Neutrophil (primary cell): ENCODE measurements around the gene ANKMY1.

Experiments used
- H3K27ac ChIP-seq: fragments of 200-600 bp; sonication (generic); 2 replicates; pipeline ENCODE4 v1.5.1; 2016; ENCODE audit warnings: mild to moderate bottlenecking, moderate library complexity
- H3K27me3 ChIP-seq: fragments of 200-600 bp; sonication (generic); 2 replicates; pipeline ENCODE4 v1.6.0; 2016; ENCODE audit warnings: mild to moderate bottlenecking
- H3K36me3 ChIP-seq: fragments of 200-600 bp; sonication (generic); 2 replicates; pipeline ENCODE4 v1.5.1; 2017
- H3K4me1 ChIP-seq, 2 experiments: fragments of 200-600 bp in 1 of 2; sonication (generic) in 1 of 2; 1 replicate in 1 of 2; 2 replicates in 1 of 2; pipeline versions ENCODE4 v1.5.1 to v1.6.1; 2013 to 2016; ENCODE audit warnings: low read depth in 1 of 2, low read length in 1 of 2, mild to moderate bottlenecking in 1 of 2, moderate library complexity in 1 of 2; ENCODE audit not compliant: control insufficient read depth in 1 of 2, insufficient read depth in 1 of 2
- H3K4me3 ChIP-seq, 2 experiments: fragments of 200-600 bp in 1 of 2; sonication (generic) in 1 of 2; 1 replicate in 1 of 2; 2 replicates in 1 of 2; pipeline ENCODE4 v1.5.1; 2013 to 2016; ENCODE audit warnings: low read depth in 1 of 2, low read length in 1 of 2, mild to moderate bottlenecking in 1 of 2, moderate library complexity in 1 of 2
- H3K9me3 ChIP-seq: fragments of 200-600 bp; sonication (generic); 2 replicates; pipeline ENCODE4 v1.5.1; 2016
- TF ChIP-seq, protein P1 (sequence below): fragments of 200-600 bp; sonication (generic); IDR thresholded peaks from 2 replicates; pipeline ENCODE4 v1.5.1; 2016; ENCODE audit warnings: antibody characterized with exemption

Gene ANKMY1

GRCh38 chr2:240593026-240593702, 35.4 kb upstream of the ANKMY1 start:
- peaks cover 85% of the 10 kb centered on the region for H3K36me3 ChIP-seq
- no peaks in the 10 kb centered on the region for H3K9me3 ChIP-seq
- H3K4me1 ChIP-seq, result peaks cover 2 to 3% of the 10 kb centered on the region in 2 experiments
- H3K27me3 ChIP-seq, result no peaks in the 10 kb centered on the region
- H3K4me3 ChIP-seq, result no peak overlapping the region
- TF ChIP-seq, protein P1, sequence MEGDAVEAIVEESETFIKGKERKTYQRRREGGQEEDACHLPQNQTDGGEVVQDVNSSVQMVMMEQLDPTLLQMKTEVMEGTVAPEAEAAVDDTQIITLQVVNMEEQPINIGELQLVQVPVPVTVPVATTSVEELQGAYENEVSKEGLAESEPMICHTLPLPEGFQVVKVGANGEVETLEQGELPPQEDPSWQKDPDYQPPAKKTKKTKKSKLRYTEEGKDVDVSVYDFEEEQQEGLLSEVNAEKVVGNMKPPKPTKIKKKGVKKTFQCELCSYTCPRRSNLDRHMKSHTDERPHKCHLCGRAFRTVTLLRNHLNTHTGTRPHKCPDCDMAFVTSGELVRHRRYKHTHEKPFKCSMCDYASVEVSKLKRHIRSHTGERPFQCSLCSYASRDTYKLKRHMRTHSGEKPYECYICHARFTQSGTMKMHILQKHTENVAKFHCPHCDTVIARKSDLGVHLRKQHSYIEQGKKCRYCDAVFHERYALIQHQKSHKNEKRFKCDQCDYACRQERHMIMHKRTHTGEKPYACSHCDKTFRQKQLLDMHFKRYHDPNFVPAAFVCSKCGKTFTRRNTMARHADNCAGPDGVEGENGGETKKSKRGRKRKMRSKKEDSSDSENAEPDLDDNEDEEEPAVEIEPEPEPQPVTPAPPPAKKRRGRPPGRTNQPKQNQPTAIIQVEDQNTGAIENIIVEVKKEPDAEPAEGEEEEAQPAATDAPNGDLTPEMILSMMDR, result no peak
- no peak overlapping the region for H3K27ac ChIP-seq

GRCh38 chr2:240591784-240592183, 34.0 kb upstream of the ANKMY1 start:
- Histone ChIP-seq H3K4me1 (peaks cover 16% of the 10 kb centered on the region in 2 experiments), H3K36me3 (peaks cover 71% of the 10 kb centered on the region), H3K4me3 (no peak overlapping the region), H3K27me3 (no peaks in the 10 kb centered on the region), H3K27ac (no peak overlapping the region), H3K9me3 (no peaks in the 10 kb centered on the region)
- TF ChIP-seq, protein P1, result no peak

DNA sequence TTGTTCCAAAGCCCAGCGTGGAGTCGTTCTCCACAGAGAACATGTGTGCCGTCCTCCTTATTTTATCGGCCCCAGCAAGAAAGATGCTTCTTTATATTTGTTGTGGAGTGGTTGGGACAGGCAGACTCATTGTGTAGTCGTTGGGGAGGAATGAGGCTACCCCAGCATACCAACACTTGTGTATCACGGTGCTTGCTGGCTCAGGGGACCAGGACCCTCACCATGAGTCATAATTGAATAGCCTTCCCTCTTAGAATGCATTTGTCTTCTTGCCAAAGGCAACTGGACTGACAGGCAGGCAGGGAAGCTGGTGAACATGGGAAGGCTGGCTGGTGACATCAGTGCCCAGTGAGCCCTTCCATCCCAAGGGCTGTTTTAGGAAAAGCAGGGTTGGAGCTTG, 33.4 kb upstream of the ANKMY1 start:
- Histone ChIP-seq H3K4me1 (peaks cover 16% of the 10 kb centered on the region in 2 experiments), H3K27me3 (no peaks in the 10 kb centered on the region), H3K4me3 (no peak overlapping the region), H3K36me3 (peaks cover 66% of the 10 kb centered on the region), H3K9me3 (no peaks in the 10 kb centered on the region), H3K27ac (no peak overlapping the region)
- TF ChIP-seq, protein P1, result no peak

DNA sequence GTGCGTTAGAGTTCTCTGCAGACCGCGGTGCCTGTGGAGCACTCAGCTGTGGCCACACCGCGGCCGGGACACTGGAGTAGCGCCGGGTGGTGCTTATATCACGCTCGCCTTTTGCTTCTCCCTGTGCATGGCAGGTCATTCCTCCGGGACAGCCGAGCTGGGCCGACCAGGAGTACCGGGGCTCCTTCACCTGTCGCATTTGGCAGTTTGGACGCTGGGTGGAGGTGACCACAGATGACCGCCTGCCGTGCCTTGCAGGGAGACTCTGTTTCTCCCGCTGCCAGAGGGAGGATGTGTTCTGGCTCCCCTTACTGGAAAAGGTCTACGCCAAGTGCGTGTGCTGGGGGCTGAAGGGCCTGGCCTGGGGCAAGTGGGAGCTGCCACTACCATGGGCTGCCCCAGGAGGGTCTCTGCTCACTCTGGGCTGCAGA, 32.9 kb upstream of the ANKMY1 start:
- H3K4me3 ChIP-seq, result no peak overlapping the region
- no peaks in the 10 kb centered on the region for H3K9me3 ChIP-seq
- no peak overlapping the region for H3K27ac ChIP-seq
- H3K4me1 ChIP-seq, result peaks cover 20% of the 10 kb centered on the region in 2 experiments
- peaks cover 60% of the 10 kb centered on the region for H3K36me3 ChIP-seq
- TF ChIP-seq, protein P1, result no peak
- H3K27me3 ChIP-seq, result no peaks in the 10 kb centered on the region

- Histone ChIP-seq H3K4me1 (peaks cover 27 to 28% of the 10 kb centered on the region in 2 experiments), H3K36me3 (peaks cover 53% of the 10 kb centered on the region), H3K9me3 (no peaks in the 10 kb centered on the region), H3K4me3 (no peak overlapping the region), H3K27ac (no peak overlapping the region), H3K27me3 (no peaks in the 10 kb centered on the region)
- TF ChIP-seq, protein P1, result no peak
Observed at GRCh38 chr2:240589850-240590525, 32.2 kb upstream of the ANKMY1 start.
